HG03280 (cell line): ENCODE measurements around the gene RALGPS2.

ENCODE experiments used
- ATAC-seq: cut with Tn5 transposase; IDR thresholded peaks from one replicate; pipeline ENCODE4 v1.9.1; 2021; ENCODE audit warnings: mild to moderate bottlenecking, moderate library complexity; ENCODE audit not compliant: unreplicated experiment

Gene RALGPS2, protein sequence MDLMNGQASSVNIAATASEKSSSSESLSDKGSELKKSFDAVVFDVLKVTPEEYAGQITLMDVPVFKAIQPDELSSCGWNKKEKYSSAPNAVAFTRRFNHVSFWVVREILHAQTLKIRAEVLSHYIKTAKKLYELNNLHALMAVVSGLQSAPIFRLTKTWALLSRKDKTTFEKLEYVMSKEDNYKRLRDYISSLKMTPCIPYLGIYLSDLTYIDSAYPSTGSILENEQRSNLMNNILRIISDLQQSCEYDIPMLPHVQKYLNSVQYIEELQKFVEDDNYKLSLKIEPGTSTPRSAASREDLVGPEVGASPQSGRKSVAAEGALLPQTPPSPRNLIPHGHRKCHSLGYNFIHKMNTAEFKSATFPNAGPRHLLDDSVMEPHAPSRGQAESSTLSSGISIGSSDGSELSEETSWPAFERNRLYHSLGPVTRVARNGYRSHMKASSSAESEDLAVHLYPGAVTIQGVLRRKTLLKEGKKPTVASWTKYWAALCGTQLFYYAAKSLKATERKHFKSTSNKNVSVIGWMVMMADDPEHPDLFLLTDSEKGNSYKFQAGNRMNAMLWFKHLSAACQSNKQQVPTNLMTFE

DNA sequence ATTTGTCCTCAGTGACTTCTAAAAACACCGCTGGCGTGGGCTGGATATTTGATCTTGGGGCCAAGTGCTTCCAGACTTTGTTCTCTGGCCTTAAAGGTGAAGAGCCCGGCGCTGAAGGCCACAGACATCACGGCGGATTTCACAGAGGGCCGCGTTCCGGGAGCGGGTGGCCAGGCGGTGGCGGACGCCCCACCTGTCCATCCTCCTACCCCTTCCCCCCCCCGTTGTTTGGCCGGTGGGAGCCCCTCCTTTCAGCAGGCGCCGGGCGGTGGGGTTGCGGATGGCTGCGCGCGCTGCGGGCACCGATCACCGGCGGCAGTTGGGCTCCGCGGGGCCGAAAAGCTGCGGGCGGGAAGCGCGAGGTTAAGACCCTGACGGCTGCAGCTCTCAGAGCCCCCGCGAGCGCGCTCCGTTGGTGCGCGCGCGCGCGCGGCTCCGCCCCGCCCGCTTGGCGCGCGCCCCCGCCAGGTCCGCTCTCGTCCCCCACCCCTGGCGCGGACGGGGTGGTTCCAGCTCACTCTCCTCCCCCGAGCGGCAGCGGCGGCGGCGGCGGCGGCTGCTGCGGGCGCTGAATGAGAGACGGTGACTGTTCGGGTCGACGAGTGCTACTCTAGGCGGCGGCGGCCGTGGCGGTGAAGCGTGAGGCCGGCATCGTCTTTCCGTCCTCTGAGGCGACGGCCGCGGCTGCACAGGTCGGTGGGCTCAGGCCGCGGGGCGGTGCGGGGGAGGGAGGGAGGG is at the start of gene RALGPS2:
TSS of gene RALGPS2 (plus strand) at position 517 of the 738 bp plus-strand sequence. CDS start 51,521 bp downstream, outside the sequence.
- ATAC-seq = peak; percentile 63

DNA sequence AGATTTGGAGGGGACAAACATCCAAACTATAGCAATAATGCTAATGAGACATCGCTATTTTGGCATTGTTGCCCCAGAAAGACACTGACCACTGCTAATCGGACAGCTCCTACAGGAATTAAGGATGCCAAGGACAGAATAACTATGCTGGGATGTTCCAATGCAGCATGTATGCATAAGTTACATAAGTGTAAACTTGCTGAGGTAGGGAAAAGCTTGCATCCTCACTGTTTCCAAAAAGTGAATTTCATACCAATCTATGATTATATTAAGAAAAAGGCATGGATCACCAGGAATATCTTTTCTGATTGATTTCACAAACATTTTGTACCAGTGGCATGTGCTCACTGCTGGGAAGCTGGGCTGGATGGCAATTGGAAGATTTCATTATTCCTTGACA is 45.8 kb upstream of the RALGPS2 start:
- ATAC-seq = no peak

DNA sequence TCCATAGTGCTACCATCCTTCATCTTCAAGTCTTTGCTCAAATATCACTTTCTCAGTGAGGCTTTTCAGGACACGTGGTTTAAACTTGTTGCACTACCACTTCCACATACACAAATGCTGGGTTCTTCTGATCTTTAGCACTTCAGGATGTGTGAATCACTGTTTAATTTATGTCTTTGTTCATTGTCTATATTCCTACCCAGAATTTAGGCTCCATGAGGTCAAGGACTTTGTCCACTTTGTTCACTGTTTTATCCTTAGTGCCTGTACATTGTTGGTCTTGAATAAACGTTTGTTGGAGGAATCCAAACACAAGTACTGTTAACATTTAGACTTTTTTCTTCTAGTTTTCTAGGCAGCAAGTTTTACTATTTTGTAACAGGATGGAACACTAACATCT is 42.6 kb upstream of the RALGPS2 start:
- no peak for ATAC-seq

DNA sequence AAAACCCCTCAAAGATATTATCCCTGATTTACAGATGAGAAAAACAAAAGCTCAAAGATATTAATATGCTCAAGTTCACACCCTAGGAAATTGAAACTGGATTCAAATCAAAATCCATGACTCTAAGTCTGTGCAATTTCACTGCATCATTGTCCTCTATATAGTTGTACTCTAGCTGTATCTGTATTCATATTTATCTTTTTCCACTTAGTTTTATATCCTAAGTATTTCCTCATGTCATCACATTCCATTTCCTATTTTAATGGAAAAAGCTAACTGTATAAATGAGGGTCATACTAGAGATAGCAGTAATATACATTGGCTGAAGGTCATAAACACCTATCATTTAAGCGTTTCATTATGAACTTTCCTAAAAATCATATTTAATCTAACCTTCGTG is 42.2 kb upstream of the RALGPS2 start:
- ATAC-seq = no peak

DNA sequence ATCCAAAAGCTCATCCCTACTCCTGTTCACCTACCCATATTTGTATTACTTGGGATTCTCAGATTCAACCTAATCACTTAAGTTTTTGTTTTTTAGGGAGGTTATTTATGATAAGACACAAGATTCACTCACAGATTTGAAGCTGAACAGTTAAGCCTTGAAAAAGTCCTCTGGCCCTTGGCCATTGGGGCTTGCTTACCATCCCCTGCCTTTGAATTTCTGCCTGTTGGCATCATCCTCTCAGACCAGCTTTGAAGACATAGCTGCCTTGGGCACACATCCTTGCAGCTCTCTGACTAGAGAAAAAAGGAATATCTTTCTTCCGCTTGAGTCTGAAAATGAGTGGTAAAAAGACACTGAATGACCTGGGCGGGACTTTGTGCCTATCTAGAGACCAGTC is 41.8 kb upstream of the RALGPS2 start:
- no peak for ATAC-seq

DNA sequence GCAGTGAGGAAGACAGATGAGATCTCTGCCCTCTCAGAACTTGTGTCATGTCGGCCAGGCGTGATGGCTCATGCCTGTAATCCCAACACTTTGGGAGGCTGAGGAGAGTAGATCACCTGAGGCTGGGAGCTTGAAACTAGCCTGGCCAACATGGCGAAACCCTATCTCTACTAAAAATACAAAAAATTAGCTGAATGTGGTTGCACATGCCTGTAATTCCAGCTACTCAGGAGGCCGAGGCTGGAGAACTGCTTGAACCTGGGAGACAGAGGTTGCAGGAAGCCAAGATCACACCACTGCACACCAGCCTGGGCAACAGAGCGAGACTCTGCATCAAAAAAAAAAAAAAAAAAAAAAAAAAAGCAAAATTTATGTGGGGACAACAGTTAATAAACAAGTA is 40.9 kb upstream of the RALGPS2 start:
- no peak for ATAC-seq

DNA sequence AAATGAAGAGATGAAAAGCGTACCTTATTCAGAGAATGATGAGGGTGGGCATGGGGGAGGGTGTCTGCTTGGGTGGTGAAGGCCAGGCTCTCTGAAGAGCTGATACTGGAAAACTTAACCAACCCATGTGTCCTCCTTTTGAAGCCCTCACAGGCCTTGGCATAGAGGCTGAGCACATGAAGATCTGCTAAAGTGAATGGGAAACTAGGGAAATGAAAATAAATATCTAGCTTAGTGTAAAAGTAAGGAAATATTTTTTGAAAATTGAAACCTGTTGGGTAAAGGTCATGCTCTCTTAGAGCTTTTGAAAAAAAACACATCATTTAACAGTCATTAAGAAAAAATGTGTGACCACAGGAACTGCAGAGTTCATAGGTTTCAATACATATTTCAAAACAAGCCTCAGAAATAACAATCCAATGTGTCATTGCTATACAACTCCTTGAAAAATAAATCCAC is 40.5 kb upstream of the RALGPS2 start:
- ATAC-seq = peak; percentile 86

DNA sequence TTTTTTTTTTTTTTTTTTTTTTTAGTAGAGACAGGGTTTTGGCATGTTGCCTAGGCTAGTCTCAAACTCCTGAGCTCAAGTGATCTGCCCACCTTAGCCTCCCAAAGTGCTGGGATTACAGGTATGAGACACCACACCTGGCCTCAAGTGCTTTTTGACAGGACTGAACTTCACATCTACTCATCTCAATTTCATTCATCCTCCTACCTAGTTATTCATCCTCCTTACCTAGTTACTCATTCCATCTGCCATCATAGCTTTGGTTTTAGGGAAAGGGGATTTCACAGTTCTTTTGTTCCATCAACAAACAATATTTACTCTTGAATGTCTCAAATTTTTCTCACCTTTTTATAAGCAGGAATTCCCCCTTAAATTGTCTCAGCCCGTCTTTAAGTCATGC is 38.6 kb upstream of the RALGPS2 start:
- no peak for ATAC-seq

DNA sequence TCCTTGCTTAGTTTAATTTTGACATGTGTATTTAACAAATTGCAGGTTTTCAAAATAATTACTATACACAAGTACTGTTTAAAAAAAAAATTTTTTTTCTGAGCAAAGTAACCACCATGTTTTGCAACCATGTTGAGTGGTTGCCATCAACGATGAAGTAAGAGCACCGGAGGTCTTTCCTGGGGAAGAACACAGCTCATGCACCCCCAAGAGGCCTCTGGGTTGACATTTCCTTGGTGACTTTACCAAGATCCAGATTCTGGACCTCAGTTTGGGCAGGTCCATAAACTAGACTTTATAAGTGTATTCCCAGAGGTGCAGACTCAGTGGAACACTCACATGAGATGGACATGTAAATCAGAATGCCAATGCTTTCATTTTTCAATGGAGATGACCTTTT is 36.8 kb upstream of the RALGPS2 start:
- ATAC-seq = no peak

DNA sequence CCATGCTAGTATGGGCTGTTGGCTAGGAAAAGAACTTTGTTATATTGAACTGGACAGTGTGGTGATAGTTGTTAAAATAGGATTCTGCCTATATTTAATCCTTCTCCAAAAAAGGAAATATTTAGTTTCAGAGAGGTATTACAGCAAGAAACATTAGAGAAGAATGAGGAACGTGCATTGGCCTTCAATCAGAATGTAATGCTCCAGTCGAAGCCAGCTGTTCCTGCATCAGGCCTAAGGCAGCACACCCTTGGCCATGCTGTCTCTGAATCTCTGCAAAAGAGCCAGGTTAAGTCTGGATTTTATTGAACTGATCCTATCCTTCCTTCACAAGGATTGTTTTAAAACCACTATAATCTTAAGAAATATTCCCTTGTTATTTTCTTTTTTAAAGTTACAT is 35.3 kb upstream of the RALGPS2 start:
- ATAC-seq = no peak

DNA sequence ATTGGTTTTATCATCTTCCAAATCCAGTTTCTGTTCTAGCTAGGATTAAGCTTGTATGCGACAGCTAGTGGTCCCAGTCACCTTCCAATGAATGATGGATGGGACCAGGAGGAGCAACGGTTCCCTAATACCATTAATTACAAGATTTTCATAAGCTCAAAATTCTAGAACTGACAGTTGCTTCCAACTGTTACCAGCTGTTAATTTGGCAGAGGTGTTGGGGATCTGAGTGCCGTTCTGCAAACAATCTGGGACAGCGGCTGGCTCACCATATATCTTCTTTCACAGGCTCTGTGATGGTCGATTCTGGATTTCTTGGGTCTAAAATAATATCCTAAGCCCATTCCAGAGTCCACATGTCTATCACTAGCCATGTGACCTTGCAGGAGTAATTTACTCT is 34.5 kb upstream of the RALGPS2 start:
- ATAC-seq = no peak

DNA sequence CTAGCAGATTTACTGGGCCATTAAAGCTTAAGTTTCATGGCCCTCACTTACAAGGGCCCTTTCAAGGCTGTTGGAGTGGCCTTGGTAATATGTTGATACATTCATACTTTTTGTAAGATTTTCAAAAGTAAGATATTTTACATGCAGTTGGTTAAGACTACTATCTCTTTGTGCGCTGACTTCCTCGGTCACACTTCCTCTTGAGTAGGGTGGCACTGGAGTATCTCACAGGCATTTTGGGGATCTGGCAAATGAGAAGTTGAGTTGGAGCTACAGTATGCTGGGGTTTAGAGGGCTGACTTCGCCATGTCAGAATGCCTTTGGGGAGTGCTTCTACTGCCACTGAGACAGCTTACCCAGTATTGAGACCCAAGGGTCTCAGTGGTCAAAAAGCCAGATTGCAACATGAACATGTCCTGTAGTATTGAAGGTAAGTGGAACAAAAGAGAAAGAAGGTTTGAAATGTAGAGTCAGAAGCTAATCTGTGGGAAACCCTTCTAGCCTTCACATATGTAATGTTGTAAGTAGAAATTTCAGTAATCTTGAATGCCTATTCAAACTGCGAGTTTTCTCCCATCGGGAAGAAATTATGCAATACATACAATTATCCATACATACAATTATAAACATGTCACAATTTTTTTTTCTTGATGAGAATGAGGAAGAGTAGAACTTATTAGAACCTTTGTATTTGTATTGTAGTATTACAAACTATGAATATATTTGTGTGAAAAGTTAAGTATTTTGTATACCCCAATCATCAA is 32.3 kb upstream of the RALGPS2 start:
- ATAC-seq = no peak

DNA sequence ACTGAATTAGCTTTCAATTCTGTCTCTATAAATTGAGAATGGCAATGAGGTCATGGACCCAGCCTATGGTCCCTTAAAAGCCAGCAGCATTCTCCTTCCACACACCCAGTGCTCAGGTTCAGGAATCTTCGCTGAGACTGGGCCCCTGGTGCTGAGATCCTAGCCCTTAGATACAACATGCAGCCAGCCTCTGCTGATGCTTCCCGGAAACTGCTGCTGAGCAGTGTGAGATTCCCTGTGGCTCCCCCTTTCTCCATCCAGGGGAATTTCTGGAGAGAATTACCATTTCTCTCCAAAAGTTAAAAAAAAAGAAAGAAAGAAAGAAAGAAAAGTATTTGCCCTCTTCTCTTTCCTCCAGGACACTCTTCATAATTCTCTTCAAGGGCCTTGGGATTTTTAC is 31.7 kb upstream of the RALGPS2 start:
- no peak for ATAC-seq

DNA sequence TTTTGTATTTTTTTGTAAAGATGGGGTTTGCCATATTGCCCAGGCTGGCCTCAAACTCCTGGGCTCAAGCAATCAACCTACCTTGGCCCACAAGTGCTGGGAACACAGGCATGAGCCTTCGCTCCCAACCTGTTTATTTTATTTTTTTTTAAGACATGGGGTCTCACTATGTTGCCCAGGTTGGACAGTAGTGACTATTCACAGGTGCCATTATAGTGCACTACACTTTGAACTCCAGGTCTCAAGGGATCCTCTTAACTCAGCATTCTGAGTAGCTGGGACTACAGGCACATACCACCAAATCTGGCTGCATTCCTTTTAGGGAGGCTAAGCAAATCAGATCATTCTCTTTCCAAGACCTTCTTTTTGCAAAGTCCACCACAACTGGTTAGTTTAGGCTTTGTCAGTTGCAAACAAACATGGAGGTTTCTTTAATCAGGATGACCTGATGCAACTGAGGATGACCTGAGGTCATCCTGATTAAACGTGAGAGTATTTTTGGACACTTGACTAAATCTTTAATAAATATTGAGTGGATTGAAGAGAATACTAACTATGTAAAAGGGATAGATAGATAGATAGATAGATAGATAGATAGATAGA is 30.0 kb upstream of the RALGPS2 start:
- ATAC-seq = no peak

DNA sequence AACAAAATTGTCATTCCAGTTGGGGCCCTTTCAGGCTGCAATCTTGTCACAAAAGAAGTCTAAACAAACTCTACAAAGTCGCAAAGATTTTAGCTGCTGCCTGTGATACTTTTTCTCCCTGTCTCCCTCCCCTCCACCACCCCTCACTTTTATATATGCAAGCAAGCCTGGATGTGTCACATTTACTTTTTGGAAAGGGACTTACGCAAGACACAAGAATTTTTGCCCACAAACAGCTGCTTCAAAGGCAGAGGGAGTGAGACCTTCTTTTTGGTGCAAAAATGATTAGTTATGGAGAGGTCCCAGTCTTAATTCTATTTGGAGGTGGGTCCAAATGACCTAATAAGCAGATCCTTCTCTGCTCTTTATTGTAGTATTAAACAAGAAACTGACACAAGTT is 22.9 kb upstream of the RALGPS2 start:
- no peak for ATAC-seq

DNA sequence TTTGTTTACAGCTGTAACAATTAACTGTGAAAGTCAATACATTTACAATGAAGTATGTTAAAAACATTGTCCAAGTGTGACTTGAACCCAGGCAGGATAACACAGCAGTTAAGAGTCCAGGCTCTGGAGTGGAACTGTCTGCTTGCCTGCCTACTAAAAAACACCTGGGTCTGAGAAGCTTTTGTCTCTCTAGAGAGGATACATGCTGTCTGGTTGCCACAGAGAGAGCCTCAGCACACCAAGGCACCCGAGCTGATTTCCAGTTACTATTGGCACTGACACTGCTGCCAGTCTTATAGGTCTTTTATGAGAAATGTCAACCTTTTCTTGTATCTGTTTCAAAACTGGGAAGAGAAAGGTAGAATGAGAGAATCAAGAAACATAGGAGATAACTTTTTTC is 20.2 kb upstream of the RALGPS2 start:
- no peak for ATAC-seq

DNA sequence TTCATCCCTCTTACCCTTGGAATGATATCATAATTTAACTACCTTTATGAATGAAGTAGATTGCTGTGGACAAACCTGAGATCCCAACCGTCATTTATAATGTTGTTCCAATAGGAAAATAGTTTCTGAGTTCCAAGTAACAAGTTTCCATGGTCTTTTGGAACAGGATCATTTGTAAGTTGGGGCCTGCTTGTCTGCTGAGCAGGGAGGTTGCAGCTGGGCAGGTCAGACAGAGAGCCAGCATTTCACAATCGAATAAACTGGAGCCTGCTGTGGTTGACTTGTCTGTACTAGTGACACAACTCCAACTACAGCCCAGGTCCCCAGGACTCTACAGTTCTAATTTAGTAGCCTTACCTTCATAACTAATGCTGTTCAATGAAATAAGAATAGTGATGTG is 18.6 kb upstream of the RALGPS2 start:
- no peak for ATAC-seq

DNA sequence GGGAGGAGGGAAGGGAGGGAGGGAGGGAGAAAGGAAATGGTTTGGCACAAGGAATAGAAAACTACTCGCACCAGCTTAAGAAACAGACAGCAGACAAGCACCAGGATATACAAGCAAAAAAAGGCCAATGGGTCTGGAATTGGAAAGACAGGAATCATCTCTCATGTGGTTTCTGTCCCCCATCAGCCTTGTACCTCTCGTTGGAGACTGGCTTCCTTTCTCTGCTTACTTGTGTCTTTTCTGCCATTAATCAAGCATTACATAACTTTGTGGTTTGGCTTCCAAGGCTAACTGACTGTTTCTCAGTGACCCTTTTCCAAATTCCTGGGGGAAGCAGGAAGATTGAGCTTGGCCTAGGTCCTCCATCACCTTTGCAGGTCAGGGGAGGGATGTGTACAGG is 11.8 kb upstream of the RALGPS2 start:
- ATAC-seq = no peak

DNA sequence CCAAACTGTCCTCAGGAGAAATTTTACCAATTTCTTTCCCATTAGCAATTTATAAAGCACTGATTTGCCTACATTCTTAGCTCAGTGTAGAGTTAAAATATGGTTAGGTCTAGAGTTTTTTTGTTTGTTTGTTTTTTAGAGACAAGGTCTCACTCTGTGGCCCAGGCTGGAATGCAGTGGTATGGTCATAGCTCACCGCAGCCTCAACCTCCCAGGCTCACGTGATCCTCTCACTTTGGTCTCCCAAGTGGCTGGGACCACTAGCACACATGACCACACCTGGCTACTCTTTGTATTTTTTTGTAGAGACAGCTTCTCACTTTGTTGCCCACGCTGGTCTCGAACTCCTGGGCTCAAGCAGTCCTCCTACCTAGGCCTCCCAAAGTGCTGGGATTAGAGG is 10.6 kb upstream of the RALGPS2 start:
- no peak for ATAC-seq

DNA sequence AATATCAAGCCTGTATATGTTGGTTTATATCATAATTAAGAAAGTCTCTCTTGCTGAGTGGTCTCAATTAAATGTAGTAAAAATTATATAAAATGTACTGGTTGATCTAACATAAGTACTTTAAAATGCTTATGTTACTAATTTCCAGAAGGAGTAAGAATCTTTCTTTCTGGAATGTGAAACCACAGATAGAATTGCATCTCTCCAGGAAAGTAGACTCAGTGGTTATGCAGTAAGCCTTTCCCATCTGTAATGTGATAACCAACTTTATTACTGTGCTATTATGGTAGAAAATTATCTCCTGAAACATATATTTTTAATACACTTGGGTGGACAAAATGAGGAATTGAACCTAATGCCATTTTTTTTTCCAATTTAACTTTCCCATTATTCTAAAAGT is 8.9 kb upstream of the RALGPS2 start:
- ATAC-seq = no peak

DNA sequence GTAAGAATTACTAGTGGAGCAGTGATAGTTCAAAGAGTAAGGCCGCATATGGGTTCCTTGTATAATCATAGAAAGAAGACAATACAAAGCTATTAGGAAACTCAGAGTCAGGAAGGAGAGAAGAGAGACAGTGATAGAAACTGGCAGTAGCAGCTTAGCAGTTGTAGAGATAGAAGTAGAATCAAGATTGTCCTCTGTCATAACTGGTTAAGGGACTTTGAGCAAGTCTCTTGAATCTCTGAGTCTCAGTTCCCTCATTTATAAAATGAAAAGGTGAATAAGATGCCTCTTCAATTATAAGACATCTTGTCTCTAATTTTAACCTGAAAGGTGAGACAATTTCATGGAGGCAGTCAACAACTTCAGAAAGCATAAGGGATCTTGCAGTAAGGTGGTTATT is 6.5 kb upstream of the RALGPS2 start:
- ATAC-seq = no peak
